Thyroid gland (tissue), 4 donors: Measurements from ENCODE around the gene C20orf204.

Experiments used
- POLR2A ChIP-seq, 2 donors: fragments of 450-650 bp; IDR thresholded peaks; one replicate each; pipeline ENCODE4 v1.6.1; 2017; ENCODE audit warnings: antibody characterized with exemption in 2 of 2, mild to moderate bottlenecking in 2 of 2, moderate library complexity in 1 of 2
- TF ChIP-seq, protein P1 (sequence below), 6 experiments: fragments of 200-600 bp in 3 of 6; fragments of 450-650 bp in 3 of 6; sonication (generic) in 3 of 6; IDR thresholded peaks; one replicate each; pipeline ENCODE4 v1.5.1; 2016 to 2019; ENCODE audit warnings: antibody characterized with exemption in 6 of 6, mild to moderate bottlenecking in 2 of 6, inconsistent platforms in 1 of 6, moderate library complexity in 1 of 6

GRCh38 chr20:64063389-64064144 lies 27.6 kb downstream of the C20orf204 start:
- TF ChIP-seq, protein P1, sequence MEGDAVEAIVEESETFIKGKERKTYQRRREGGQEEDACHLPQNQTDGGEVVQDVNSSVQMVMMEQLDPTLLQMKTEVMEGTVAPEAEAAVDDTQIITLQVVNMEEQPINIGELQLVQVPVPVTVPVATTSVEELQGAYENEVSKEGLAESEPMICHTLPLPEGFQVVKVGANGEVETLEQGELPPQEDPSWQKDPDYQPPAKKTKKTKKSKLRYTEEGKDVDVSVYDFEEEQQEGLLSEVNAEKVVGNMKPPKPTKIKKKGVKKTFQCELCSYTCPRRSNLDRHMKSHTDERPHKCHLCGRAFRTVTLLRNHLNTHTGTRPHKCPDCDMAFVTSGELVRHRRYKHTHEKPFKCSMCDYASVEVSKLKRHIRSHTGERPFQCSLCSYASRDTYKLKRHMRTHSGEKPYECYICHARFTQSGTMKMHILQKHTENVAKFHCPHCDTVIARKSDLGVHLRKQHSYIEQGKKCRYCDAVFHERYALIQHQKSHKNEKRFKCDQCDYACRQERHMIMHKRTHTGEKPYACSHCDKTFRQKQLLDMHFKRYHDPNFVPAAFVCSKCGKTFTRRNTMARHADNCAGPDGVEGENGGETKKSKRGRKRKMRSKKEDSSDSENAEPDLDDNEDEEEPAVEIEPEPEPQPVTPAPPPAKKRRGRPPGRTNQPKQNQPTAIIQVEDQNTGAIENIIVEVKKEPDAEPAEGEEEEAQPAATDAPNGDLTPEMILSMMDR (IDR thresholded peaks at IDR 0.05): no peak
- TF ChIP-seq POLR2A (IDR thresholded peaks at IDR 0.05): no peak
